B cell (primary cell): ENCODE data around the gene ST6GAL2.

ENCODE experiments used
- EZH2 ChIP-seq: IDR thresholded peaks from 2 replicates; pipeline ENCODE4 v1.6.1; 2012; ENCODE audit warnings: borderline replicate concordance, low read depth, mild to moderate bottlenecking, moderate library complexity, low read length; ENCODE audit not compliant: insufficient read depth, poor library complexity, severe bottlenecking
- TF ChIP-seq, protein P1 (sequence below): fragments of 200-600 bp; IDR thresholded peaks from one replicate; pipeline ENCODE4 v1.8.0; 2022; ENCODE audit warnings: antibody characterized with exemption, mild to moderate bottlenecking

DNA sequence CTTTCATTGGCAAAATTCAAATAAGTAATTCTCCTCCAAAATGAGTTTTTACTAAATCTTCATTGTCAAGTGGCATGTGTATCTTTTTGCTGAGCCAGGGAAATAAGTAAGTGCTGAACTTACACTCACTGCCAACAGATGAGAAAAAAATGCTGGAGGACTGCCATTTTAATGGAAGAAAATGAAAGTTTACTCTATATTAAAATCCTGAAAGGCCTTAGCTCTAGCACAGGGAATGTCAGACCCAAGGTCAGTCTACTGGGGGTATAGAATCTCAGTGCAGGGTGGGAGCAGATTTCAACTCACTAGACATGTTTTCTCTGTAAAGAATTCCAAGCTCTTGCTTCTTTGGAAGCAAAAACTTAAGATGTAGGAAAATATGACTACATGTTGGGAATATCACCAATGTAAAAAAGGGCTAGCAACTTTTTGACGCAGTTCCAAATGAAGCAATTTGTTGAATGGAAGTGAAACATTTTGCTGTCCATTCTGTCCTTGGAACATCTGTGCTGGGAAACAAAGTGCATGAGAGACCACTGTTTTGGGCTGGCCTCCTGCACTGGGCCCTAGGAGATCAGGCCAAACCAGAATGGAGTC is 127.0 kb downstream of the ST6GAL2 start:
- TF ChIP-seq, protein P1, sequence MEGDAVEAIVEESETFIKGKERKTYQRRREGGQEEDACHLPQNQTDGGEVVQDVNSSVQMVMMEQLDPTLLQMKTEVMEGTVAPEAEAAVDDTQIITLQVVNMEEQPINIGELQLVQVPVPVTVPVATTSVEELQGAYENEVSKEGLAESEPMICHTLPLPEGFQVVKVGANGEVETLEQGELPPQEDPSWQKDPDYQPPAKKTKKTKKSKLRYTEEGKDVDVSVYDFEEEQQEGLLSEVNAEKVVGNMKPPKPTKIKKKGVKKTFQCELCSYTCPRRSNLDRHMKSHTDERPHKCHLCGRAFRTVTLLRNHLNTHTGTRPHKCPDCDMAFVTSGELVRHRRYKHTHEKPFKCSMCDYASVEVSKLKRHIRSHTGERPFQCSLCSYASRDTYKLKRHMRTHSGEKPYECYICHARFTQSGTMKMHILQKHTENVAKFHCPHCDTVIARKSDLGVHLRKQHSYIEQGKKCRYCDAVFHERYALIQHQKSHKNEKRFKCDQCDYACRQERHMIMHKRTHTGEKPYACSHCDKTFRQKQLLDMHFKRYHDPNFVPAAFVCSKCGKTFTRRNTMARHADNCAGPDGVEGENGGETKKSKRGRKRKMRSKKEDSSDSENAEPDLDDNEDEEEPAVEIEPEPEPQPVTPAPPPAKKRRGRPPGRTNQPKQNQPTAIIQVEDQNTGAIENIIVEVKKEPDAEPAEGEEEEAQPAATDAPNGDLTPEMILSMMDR, result no peak
- no peak for TF ChIP-seq EZH2
